Left hindlimb (tissue), 1 donor: ENCODE data around the gene TSPO2.
A peak's percentile ranks its signal among the peaks of the same experiment; 100 is the strongest.
"Not testable (repeated sequence)": the region's sequence is repeated elsewhere in the genome, so short reads cannot be mapped to it uniquely, and the experiment has no call there.

Experiments
- DNase-seq: peaks from one replicate; pipeline ENCODE4 v3.0.0-alpha.2; 2018

Gene TSPO2

GRCh38 chr6:41042226-41043055, at the start of gene TSPO2:
TSPO2 (plus strand) TSS chr6:41042467; CDS start chr6:41042986, 519 bp downstream.
- DNase-seq, result peak; percentile 16

DNA sequence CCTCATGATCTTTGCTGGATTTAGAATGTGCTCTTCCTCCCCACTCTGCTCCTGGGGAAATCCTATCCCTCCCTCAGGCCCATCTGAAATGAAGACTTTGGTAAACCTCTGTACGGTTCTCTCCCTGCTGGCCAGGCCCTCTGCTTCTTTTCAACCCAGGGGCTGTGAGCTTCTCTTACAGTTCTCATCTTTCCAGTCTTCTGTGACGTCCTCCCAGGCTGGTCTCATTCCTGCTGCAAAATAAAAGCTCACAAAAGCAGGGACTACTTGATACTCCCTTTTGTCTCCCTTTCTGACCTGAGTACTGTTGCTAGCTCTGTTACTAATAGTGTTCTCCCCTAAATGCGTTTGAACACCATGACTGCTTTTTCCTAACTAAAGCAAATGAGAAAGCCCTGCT, 49.5 kb upstream of the TSPO2 start:
- no peak for DNase-seq

- no peak for DNase-seq
These were observed 45.6 kb upstream of the TSPO2 start for GRCh38 chr6:40996591-40997233.

GRCh38 chr6:40997234-40997957, 44.9 kb upstream of the TSPO2 start:
- no peak for DNase-seq

GRCh38 chr6:40998661-40999060, 43.6 kb upstream of the TSPO2 start:
- DNase-seq, result no peak

DNA sequence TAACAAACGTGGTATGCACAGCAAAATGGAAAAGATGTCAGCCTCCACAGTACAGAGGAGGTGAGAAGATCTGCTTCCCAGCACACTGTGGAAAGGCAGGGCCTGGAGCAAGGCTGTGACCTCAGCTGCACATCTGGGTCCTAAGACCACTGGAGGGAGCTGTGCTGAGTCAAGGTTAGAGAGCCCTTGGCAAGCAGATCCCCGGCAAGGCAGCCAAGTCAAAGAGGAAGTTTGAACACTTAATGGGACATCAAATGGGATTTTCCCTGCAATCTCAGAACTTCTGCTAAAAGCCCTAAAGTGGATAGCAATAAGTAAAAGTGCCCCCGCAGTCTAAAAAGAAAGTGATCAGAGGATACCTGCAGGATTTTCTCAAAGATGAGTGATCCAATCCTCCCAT, 42.7 kb upstream of the TSPO2 start:
- peak; percentile 65 for DNase-seq

- DNase-seq, result no peak
These were observed 42.0 kb upstream of the TSPO2 start for GRCh38 chr6:41000248-41000647.

DNA sequence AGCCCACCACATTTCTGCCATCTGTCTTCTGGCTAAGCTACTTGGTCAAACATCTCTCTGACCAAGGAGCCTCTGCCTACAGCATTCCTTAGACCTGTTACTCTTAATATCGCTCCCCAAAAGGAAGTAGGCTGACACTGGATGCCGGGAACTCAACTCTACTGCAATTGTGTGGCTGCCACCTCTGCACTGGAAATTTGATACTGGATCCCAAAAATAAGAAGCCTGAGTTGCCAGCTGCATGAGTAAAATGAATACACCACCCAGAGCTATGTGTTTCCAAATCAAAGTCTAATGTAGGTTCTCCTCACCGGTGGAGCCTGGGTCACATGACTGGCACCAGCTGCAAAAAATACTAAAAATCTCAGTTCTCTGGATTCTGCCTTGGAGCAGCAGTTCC, 40.1 kb upstream of the TSPO2 start:
- no peak for DNase-seq

DNA sequence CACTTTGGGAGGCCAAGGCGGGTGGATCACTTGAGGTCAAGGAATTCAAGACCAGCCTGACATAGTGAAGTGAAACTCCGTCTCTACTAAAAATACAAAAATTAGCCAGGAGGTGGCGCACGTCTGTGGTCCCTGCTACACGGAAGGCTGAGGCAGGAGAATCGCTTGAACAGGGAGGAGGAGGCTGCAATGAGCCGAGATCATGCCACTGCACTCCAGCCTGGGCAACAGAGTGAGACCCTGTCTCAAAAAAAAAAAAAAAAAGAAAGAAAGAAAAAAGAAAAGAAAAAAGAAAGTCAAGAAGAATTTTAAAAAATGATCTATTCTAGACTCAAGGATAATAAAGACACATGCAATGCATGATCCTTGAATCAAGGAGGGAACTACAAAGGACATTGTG, 36.0 kb upstream of the TSPO2 start:
- not testable (repeated sequence) for DNase-seq

DNA sequence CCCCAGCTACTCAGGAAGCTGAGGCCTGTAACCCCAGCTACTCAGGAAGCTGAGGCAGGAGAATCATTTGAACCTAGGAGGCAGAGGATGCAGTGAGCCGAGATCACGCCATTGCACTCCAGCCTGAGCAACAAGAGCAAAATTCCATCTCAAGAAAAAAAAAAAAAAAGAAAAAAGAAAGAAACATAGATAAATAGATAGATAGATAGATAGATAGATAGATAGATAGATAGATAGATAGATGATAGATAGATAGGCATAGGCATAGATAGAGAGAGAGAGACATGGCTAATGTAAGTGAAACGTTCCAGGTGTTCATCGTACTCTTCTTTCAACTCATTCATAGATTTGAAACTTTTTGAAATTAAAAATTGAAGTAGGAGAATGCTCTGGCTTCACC, 35.3 kb upstream of the TSPO2 start:
- not testable (repeated sequence) for DNase-seq

DNA sequence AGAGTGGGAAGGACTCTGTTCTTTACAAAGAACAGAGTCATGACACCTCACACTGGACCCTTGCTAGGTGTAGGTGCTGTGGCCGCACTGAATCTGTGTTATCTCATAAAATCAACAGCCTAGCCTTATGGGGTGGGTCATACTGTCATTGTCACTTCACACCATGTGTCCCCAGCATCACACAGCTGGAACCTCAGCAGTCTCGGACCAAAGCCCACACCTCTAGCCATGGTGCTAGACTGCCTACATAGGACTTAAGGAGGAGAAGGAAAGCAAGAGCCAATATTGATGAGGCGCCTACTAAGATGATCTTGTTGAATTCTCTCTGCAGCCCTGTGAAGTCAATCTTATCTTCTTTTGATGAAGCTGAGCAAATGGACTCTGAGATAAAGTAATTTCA, 34.3 kb upstream of the TSPO2 start:
- DNase-seq, result no peak

DNA sequence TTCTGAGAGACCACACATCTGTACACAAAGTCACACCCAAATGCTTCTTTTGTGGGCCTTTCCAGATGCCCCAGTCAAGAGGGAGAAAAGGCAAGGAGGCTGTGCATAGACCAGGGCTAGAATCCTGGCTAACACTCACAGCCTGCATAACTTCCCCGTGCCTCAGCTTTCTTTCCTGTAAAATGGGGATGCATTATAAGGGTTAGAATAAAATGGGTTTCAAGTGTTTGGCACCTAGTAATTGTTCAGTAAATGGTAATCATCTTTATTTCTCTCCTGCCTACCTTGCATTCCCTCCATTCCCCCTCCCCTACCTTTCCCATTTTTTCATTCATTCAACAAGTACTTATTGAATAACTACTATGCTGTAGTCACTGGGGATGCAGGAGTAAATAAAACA, 32.6 kb upstream of the TSPO2 start:
- DNase-seq, result no peak

DNA sequence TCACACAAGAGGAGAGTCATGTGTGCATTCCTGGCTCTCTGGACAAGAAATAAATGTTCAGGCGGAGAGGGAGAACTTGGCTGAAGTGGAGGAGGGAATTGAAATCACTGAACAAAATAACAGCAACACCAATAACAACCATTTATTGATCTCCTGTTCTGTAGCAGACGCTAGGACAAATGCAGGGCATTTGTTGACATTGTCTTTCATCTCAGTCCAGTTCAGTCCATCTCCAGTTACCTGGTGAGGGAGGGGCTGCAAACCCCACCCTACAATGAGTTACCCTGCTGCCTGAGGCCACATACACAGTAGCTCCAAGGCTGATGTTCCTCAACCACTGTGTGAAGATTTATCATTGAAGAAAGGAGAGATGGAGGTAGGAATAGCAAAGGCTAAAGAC, 30.6 kb upstream of the TSPO2 start:
- no peak for DNase-seq

GRCh38 chr6:41013466-41014153, 28.7 kb upstream of the TSPO2 start:
- no peak for DNase-seq

DNA sequence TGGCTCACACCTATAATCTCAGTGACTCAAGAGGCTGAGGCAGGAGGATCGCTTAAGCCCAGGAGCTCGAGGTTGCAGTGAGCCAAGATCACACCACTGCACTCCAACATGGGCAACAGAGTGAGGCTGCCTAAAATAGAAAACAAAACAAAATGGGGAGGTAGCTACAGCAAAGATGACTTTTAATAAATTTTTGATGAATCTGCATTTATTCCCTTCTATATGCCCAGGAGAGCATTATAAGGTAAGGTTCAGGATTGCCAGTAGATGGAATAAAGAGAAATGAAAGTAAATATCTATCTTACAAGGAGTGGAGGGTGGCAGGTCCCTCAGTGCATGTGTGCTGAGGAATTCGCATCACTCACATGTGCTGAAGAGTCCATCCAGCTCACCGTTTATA, 27.5 kb upstream of the TSPO2 start:
- DNase-seq, result no peak

DNA sequence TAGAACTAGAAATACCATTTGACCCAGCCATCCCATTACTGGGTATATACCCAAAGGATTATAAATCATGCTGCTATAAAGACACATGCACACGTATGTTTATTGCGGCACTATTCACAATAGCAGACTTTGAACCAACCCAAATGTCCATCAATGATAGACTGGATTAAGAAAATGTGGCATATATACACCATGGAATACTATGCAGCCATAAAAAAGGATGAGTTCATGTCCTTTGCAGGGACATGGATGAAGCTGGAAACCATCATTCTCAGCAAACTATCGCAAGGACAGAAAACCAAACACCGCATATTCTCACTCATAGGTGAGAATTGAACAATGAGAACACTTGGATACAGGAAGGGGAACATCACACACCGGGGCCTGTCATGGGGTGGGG, 26.4 kb upstream of the TSPO2 start:
- DNase-seq, result not testable (repeated sequence)

DNA sequence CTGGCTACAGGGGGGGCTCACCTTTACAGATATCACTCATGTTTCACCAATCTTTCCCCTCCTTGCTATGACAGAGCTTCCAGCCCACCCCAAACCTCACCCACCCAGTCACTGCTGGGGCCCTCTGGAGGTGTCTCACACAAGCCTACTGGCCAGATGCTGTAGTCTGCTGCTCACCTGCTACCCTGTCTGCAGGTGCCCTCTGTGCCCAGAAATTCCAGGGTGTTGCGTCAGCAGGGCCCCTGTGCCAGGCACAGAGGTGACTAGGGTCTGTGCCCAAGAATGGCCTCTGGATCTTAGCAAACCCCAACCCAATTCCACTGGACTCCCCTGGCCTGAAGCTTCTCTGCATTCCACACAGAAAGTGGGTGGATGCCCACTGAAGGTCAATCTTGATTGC, 24.6 kb upstream of the TSPO2 start:
- DNase-seq, result no peak

DNA sequence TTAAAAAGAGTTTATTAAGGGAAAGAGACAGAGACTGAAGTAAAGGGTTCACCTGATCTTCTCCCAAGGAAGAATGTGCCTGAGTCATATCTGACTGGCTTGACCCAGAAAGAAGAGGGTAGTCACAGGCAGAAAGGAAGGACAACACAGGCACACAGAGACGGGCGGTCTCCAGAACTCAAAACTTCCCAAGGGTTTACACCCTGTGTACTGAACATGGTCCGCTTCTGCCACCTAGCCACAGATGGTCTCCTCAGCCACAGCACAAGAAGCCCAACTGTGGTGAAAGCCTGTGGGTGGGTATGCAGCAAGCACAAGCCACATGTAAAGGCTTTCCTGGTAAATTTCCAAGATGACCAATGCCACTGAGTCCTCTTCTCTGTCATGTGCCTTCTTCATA, 20.4 kb upstream of the TSPO2 start:
- DNase-seq, result peak; percentile 39

DNA sequence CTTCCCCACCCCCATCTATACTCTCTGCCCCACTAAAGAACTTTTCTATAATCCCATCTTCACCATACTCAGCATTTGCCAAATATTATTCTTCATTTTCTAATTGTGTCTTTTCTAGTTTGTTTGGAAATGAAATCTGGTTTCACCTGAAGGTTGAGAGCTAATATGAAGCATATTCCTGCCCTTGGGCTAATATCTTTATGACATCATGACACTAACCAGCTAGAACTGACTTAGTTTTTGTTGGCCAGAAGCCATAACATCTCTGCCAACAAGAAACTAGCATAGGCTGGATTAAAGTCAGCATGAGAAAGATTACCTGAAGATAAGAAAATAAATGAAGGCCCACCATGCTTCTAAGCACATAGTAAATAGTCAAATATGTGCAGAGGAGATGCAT, 20.0 kb upstream of the TSPO2 start:
- DNase-seq, result no peak

DNA sequence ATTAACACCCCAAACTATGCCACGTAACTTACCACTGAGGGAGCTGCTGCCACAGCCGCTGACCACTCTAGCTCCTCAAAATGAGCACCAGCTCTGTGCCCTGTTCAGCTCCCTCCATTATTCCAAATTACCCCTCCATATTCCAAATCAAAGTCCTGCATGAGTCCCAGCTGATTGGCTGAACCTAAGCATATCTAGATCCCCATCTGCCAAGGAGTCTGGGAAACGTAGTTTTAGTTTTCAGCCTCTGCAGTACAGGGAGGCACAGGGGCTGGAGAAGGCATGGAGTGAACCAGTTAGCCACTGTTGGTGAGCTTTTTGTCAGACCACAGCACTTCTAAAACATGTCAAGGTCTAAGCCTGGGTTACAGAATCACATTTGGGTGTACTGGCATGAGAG, 19.2 kb upstream of the TSPO2 start:
- DNase-seq, result no peak

- no peak for DNase-seq
These were observed 16.2 kb upstream of the TSPO2 start for GRCh38 chr6:41025966-41026530.

GRCh38 chr6:41027241-41027640, 15.0 kb upstream of the TSPO2 start:
- no peak for DNase-seq
